Panc1 (cell line): ENCODE results near the gene NR4A3. TPM values are rescaled to one million over a fixed set of nuclear protein-coding genes. Genes with fewer than 3 reads are reported as not detected.
A peak's percentile ranks its signal among the peaks of the same experiment; 100 is the strongest.

Experiments used
- ATAC-seq: fragments of 200-7000 bp; cut with Tn5 transposase; 2 replicates; pipeline ENCODE4 v1.9.1; 2020; ENCODE audit warnings: mild to moderate bottlenecking, moderate library complexity
- Bru-seq: library from RNA; stranded (reverse); fragments of 400-500 nt; gene quantifications from one replicate; lab custom pipeline; 2021; lab: Mats Ljungman, UMichigan
- BruChase-seq, 2 experiments: library from RNA; stranded (reverse); fragments of 400-500 nt; gene quantifications; one replicate each; lab custom pipeline; 2021; lab: Mats Ljungman, UMichigan
- BruUV-seq: library from RNA; stranded (reverse); fragments of 400-500 nt; replicated peaks from 2 replicates; lab custom pipeline; 2021; lab: Mats Ljungman, UMichigan
- CTCF ChIA-PET: fragments of 300-600 bp; sonication (Branson Sonifier 250); formaldehyde crosslinking; loops from one replicate; lab custom pipeline; 2022; ENCODE audit warnings: antibody characterized with exemption; lab: Charles Lee
- POLR2A ChIA-PET: fragments of 300-600 bp; sonication (Branson Sonifier 250); formaldehyde crosslinking; loops from one replicate; lab custom pipeline; 2022; ENCODE audit warnings: antibody characterized with exemption; lab: Charles Lee
- DNase-seq: peaks from one replicate; pipeline ENCODE4 v3.0.0-alpha.2; 2010; ENCODE audit warnings: low read depth, low spot score
- H3K27ac ChIP-seq: 2 replicates; pipeline ENCODE4 v1.5.1; 2011; ENCODE audit warnings: mild to moderate bottlenecking, low read length, inconsistent platforms
- H3K27me3 ChIP-seq: fragments of 200-500 bp; sonication (Bioruptor generic); 2 replicates; pipeline ENCODE4 v1.6.0; 2014; ENCODE audit warnings: low read length, inconsistent platforms; ENCODE audit not compliant: control insufficient read depth, insufficient read depth
- H3K36me3 ChIP-seq: fragments of 200-500 bp; sonication (Bioruptor generic); 2 replicates; pipeline ENCODE4 v1.5.1; 2014; ENCODE audit warnings: inconsistent platforms, mild to moderate bottlenecking, low read length, moderate library complexity; ENCODE audit not compliant: control insufficient read depth, insufficient read depth
- H3K4me1 ChIP-seq: 2 replicates; pipeline ENCODE4 v1.5.1; 2011; ENCODE audit warnings: inconsistent platforms, mild to moderate bottlenecking, low read length, moderate library complexity; ENCODE audit not compliant: control insufficient read depth, insufficient read depth
- H3K4me3 ChIP-seq, 2 experiments: 2 replicates each; pipeline ENCODE4 v1.5.1; 2011 to 2012; ENCODE audit warnings: low read depth in 2 of 2, low read length in 2 of 2, mild to moderate bottlenecking in 2 of 2, inconsistent platforms in 1 of 2, moderate library complexity in 1 of 2
- H3K9me3 ChIP-seq: fragments of 200-500 bp; sonication (Bioruptor generic); 2 replicates; pipeline ENCODE4 v1.5.1; 2014; ENCODE audit warnings: low read depth, mild to moderate bottlenecking, inconsistent platforms, low read length, moderate library complexity; ENCODE audit not compliant: control insufficient read depth, insufficient read depth
- CTCF ChIP-seq: fragments of 450-650 bp; IDR thresholded peaks from 2 replicates; pipeline ENCODE4 v1.5.1; 2017; ENCODE audit warnings: mild to moderate bottlenecking
- POLR2AphosphoS5 ChIP-seq: IDR thresholded peaks from 2 replicates; pipeline ENCODE4 v1.6.1; 2012; ENCODE audit warnings: mild to moderate bottlenecking, low read depth, low read length, moderate library complexity
- SIN3A ChIP-seq: IDR thresholded peaks from 2 replicates; pipeline ENCODE4 v1.6.1; 2012; ENCODE audit warnings: low read depth, mild to moderate bottlenecking, low read length, moderate library complexity, borderline replicate concordance; ENCODE audit not compliant: insufficient read depth
- TCF7L2 ChIP-seq: IDR thresholded peaks from 2 replicates; pipeline ENCODE4 v1.6.1; 2011; ENCODE audit warnings: mild to moderate bottlenecking, low read depth, low read length, inconsistent platforms
- in situ Hi-C: cut with HindIII; loops from 2 replicates; pipeline ENCODE4 v1.10.0; 2016; ENCODE audit warnings: low sequenced_read_pairs, low pct_unique_long_range_greater_than_20kb
- intact Hi-C: fragments of 100-400 bp; cut with micrococcal nuclease; formaldehyde crosslinking; loops from one replicate; pipeline ENCODE4 v1.10.0; 2022; ENCODE audit not compliant: unreplicated experiment
- long read RNA-seq: library from polyadenylated mRNA; unstranded; transcript quantifications from one replicate; pipeline ENCODE4 v2.0.0, GENCODE V29; 2021; ENCODE audit not compliant: unreplicated experiment
- polyA plus RNA-seq: library from polyadenylated mRNA; unstranded; fragments of >200 nt; gene quantifications from one replicate; pipeline ENCODE4 v1.2.1, GENCODE V29; 2012; ENCODE audit warnings: missing spikeins; ENCODE audit not compliant: insufficient read length
- total RNA-seq: library from RNA; stranded (reverse); gene quantifications from one replicate; pipeline ENCODE4 v1.2.1, GENCODE V29; 2021; ENCODE audit not compliant: unreplicated experiment
- TF ChIP-seq, protein P1 (sequence below), 2 experiments: IDR thresholded peaks; 2 replicates each; pipeline ENCODE4 v1.6.1; 2011 to 2012; ENCODE audit warnings: low read depth in 2 of 2, control low read depth in 1 of 2, low read length in 1 of 2, mild to moderate bottlenecking in 1 of 2, moderate library complexity in 1 of 2; ENCODE audit not compliant: insufficient read depth in 1 of 2

The NR4A3 gene
- 0.13 TPM for total RNA-seq
- polyA plus RNA-seq = 0.11 TPM
- Bru-seq, nascent RNA = percentile 33 among the genes with signal in this experiment
- percentile 29 among the genes with signal in this experiment for BruChase-seq, experiment 1, labeled RNA remaining after a 2-hour chase
- BruChase-seq, experiment 2, labeled RNA remaining after a 6-hour chase = percentile 20 among the genes with signal in this experiment
- long read RNA-seq = 0 reads

- H3K9me3 ChIP-seq = no peaks in the 10 kb centered on the region
- no peaks in the 10 kb centered on the region for H3K27me3 ChIP-seq
- POLR2A ChIA-PET = no interaction called here
- TF ChIP-seq SIN3A (peak; percentile 82; the same call in 1 of the 2 replicates), TCF7L2 (no peak)
- TF ChIP-seq, protein P1, sequence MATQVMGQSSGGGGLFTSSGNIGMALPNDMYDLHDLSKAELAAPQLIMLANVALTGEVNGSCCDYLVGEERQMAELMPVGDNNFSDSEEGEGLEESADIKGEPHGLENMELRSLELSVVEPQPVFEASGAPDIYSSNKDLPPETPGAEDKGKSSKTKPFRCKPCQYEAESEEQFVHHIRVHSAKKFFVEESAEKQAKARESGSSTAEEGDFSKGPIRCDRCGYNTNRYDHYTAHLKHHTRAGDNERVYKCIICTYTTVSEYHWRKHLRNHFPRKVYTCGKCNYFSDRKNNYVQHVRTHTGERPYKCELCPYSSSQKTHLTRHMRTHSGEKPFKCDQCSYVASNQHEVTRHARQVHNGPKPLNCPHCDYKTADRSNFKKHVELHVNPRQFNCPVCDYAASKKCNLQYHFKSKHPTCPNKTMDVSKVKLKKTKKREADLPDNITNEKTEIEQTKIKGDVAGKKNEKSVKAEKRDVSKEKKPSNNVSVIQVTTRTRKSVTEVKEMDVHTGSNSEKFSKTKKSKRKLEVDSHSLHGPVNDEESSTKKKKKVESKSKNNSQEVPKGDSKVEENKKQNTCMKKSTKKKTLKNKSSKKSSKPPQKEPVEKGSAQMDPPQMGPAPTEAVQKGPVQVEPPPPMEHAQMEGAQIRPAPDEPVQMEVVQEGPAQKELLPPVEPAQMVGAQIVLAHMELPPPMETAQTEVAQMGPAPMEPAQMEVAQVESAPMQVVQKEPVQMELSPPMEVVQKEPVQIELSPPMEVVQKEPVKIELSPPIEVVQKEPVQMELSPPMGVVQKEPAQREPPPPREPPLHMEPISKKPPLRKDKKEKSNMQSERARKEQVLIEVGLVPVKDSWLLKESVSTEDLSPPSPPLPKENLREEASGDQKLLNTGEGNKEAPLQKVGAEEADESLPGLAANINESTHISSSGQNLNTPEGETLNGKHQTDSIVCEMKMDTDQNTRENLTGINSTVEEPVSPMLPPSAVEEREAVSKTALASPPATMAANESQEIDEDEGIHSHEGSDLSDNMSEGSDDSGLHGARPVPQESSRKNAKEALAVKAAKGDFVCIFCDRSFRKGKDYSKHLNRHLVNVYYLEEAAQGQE (IDR thresholded peaks at IDR 0.05; ENCODE audit: insufficient read depth in 1 of 2, low read depth in 2 of 2, low read length in 1 of 2) = no peak
- intact Hi-C loops (loop anchor here (5.0 kb wide), 2 partner anchors 86 to 191 kb away; partner anchors contain the start of gene STX17), in situ Hi-C loops (no loop called here)
- peak within 1 kb of the TSS; percentile 56 for H3K4me3 ChIP-seq
- CTCF ChIA-PET = no interaction called here
- ATAC-seq (peak; percentile 85), DNase-seq (peak; percentile 73)
- no TSS peak for BruUV-seq
- no peaks in the 10 kb centered on the region for H3K36me3 ChIP-seq
- H3K27ac ChIP-seq = no peak within 1 kb of the TSS
- no peaks in the 10 kb centered on the region for H3K4me1 ChIP-seq
Measured at GRCh38 chr9:99821396-99822108, at the start of gene NR4A3. Gene NR4A3, plus strand, starts transcription at chr9:99821885. Its CDS starts 6,158 bp downstream, at chr9:99828043.

GRCh38 chr9:99773468-99774138, 48.1 kb upstream of the NR4A3 start:
- Histone ChIP-seq H3K4me1 (no peaks in the 10 kb centered on the region), H3K27me3 (no peaks in the 10 kb centered on the region), H3K4me3 (no peak overlapping the region), H3K36me3 (no peaks in the 10 kb centered on the region), H3K27ac (no peak overlapping the region), H3K9me3 (no peaks in the 10 kb centered on the region)
- POLR2A ChIA-PET = no interaction called here
- DNase-seq = no peak
- no peak for ATAC-seq
- BruUV-seq = no TSS peak
- in situ Hi-C loops = no loop called here
- no peak for TF ChIP-seq CTCF
- TF ChIP-seq SIN3A = no peak
- no peak for TF ChIP-seq TCF7L2
- TF ChIP-seq, protein P1 (IDR thresholded peaks at IDR 0.05; ENCODE audit: insufficient read depth in 1 of 2, low read depth in 2 of 2, low read length in 1 of 2) = no peak
- TF ChIP-seq POLR2AphosphoS5 = no peak
- CTCF ChIA-PET = no interaction called here
- intact Hi-C loops = no loop called here
